Right renal pelvis (tissue), 4 donors: ENCODE data around the gene FBXL20. TPM values are rescaled to one million over a fixed set of nuclear protein-coding genes. Genes with fewer than 3 reads are reported as not detected.
"Not testable (repeated sequence)": the region's sequence is repeated elsewhere in the genome, so short reads cannot be mapped to it uniquely, and the experiment has no call there.

Source experiments
- DNase-seq, 4 donors: peaks; one replicate each; pipeline ENCODE4 v3.0.0-alpha.2; 2013; ENCODE audit warnings: low read depth in 4 of 4, low spot score in 3 of 4, missing footprints in 1 of 4
- polyA plus RNA-seq, 4 donors: library from polyadenylated mRNA; unstranded; fragments of 120-200 nt; gene quantifications; one replicate each; pipeline ENCODE4 v1.2.1, GENCODE V29; 2013; ENCODE audit not compliant: insufficient read length in 4 of 4

FBXL20 gene
- polyA plus RNA-seq, result 10 to 100 TPM; 12.7 to 14.8 (median 13.7) TPM

GRCh38 chr17:39401412-39402243 lies at the start of gene FBXL20:
FBXL20 (minus strand) TSS chr17:39401626; CDS start chr17:39401402, 224 bp downstream.
- DNase-seq, result peak; percentile 83 to 93 (median 90)

- peak; percentile 93 to 99 (median 98) for DNase-seq
Observed at GRCh38 chr17:39450847-39451581, 49.6 kb upstream of the FBXL20 start, which contains the start of gene MED1. MED1 (minus strand) TSS chr17:39451263; CDS start chr17:39451062, 201 bp downstream.

- DNase-seq, result no peak
Observed at GRCh38 chr17:39450051-39450450, 48.6 kb upstream of the FBXL20 start.

GRCh38 chr17:39447561-39447960 lies 46.1 kb upstream of the FBXL20 start:
- DNase-seq, result no peak

- no peak for DNase-seq
Observed at GRCh38 chr17:39443326-39443725, 41.9 kb upstream of the FBXL20 start.

GRCh38 chr17:39439868-39440267 lies 38.4 kb upstream of the FBXL20 start:
- not testable (repeated sequence) for DNase-seq

- DNase-seq, result no peak
Observed at GRCh38 chr17:39429600-39429999, 28.2 kb upstream of the FBXL20 start.

GRCh38 chr17:39416141-39416540 lies 14.7 kb upstream of the FBXL20 start:
- DNase-seq, result no peak

GRCh38 chr17:39410279-39410678 lies 8.9 kb upstream of the FBXL20 start:
- DNase-seq, result no peak

GRCh38 chr17:39408360-39408759 lies 6.9 kb upstream of the FBXL20 start:
- no peak for DNase-seq

- DNase-seq, result no peak
Observed at GRCh38 chr17:39406951-39407350, 5.5 kb upstream of the FBXL20 start.

GRCh38 chr17:39405436-39405835 lies 4.0 kb upstream of the FBXL20 start:
- no peak for DNase-seq

GRCh38 chr17:39404542-39405378 lies 3.3 kb upstream of the FBXL20 start:
- DNase-seq, result no peak

- DNase-seq, result no peak
Observed at GRCh38 chr17:39402890-39403605, 1.6 kb upstream of the FBXL20 start.

- DNase-seq, result peak; percentile 79 to 87 (median 86)
Observed at GRCh38 chr17:39402244-39402889, 941 bp upstream of the FBXL20 start.

GRCh38 chr17:39400547-39401411 lies 647 bp downstream of the FBXL20 start:
- DNase-seq, result peak in 1 of 4 donors; percentile 4

GRCh38 chr17:39399791-39400190 lies 1.6 kb downstream of the FBXL20 start:
- no peak for DNase-seq

- no peak for DNase-seq
Observed at GRCh38 chr17:39393736-39394135, 7.7 kb downstream of the FBXL20 start.

GRCh38 chr17:39391448-39391847 lies 10.0 kb downstream of the FBXL20 start:
- DNase-seq, result no peak
